Measurements from ENCODE around the gene PRSS8.

- no peak for TF ChIP-seq POLR2A (IDR thresholded peaks at IDR 0.05; ENCODE audit: low read depth, low read length)
- TF ChIP-seq TAF1 (IDR thresholded peaks at IDR 0.05; ENCODE audit: borderline replicate concordance, low read depth, low read length), result no peak
Measured at GRCh38 chr16:31141489-31142108, 6.1 kb upstream of the PRSS8 start.
